Trophoblast cell (in vitro differentiated cells and primary cell): ENCODE measurements around the gene ATP10B.

Experiments used
- DNase-seq, 2 donors: peaks; one replicate each; pipeline ENCODE4 v3.0.0-alpha.2; 2016
- H2AFZ ChIP-seq: 2 replicates; pipeline ENCODE4 v1.6.1; 2013; ENCODE audit warnings: low read length, moderate library complexity, mild to moderate bottlenecking; ENCODE audit not compliant: insufficient read depth, poor library complexity
- H2AK5ac ChIP-seq: 2 replicates; pipeline ENCODE4 v1.6.1; 2013; ENCODE audit warnings: mild to moderate bottlenecking, low read length
- H2BK120ac ChIP-seq: 2 replicates; pipeline ENCODE4 v1.6.1; 2013; ENCODE audit warnings: low read length, mild to moderate bottlenecking, moderate library complexity; ENCODE audit not compliant: insufficient read depth, poor library complexity
- H2BK12ac ChIP-seq: 2 replicates; pipeline ENCODE4 v1.6.1; 2013; ENCODE audit warnings: mild to moderate bottlenecking, low read length, moderate library complexity
- H2BK5ac ChIP-seq: 2 replicates; pipeline ENCODE4 v1.6.1; 2013; ENCODE audit warnings: low read length, low read depth, moderate library complexity, mild to moderate bottlenecking; ENCODE audit not compliant: poor library complexity
- H3K14ac ChIP-seq: 2 replicates; pipeline ENCODE4 v1.6.1; 2013; ENCODE audit warnings: mild to moderate bottlenecking, low read length
- H3K18ac ChIP-seq: 2 replicates; pipeline ENCODE4 v1.6.1; 2013; ENCODE audit warnings: mild to moderate bottlenecking, low read length
- H3K23ac ChIP-seq: 2 replicates; pipeline ENCODE4 v1.6.1; 2013; ENCODE audit warnings: low read length
- H3K27ac ChIP-seq: 2 replicates; pipeline ENCODE4 v1.5.1; 2013; ENCODE audit warnings: low read depth, mild to moderate bottlenecking, inconsistent platforms, low read length, moderate library complexity
- H3K27me3 ChIP-seq: 2 replicates; pipeline ENCODE4 v1.6.1; 2013; ENCODE audit warnings: inconsistent platforms, mild to moderate bottlenecking, low read length, moderate library complexity; ENCODE audit not compliant: insufficient read depth
- H3K36me3 ChIP-seq, 2 experiments: 1 replicate in 1 of 2; 2 replicates in 1 of 2; pipeline ENCODE4 v1.6.1; 2013; ENCODE audit warnings: low read length in 2 of 2, mild to moderate bottlenecking in 2 of 2, moderate library complexity in 1 of 2; ENCODE audit not compliant: insufficient read depth in 2 of 2, control insufficient read depth in 1 of 2
- H3K4ac ChIP-seq: 2 replicates; pipeline ENCODE4 v1.6.1; 2013; ENCODE audit warnings: low read depth, mild to moderate bottlenecking, low read length, moderate library complexity
- H3K4me1 ChIP-seq, 2 experiments: 1 replicate in 1 of 2; 2 replicates in 1 of 2; pipeline ENCODE4 v1.6.1; 2013; ENCODE audit warnings: low read length in 2 of 2, mild to moderate bottlenecking in 2 of 2, moderate library complexity in 1 of 2; ENCODE audit not compliant: insufficient read depth in 2 of 2, control insufficient read depth in 1 of 2
- H3K4me2 ChIP-seq: 2 replicates; pipeline ENCODE4 v1.6.1; 2013; ENCODE audit warnings: inconsistent platforms, mild to moderate bottlenecking, low read length, moderate library complexity
- H3K4me3 ChIP-seq: 2 replicates; pipeline ENCODE4 v1.5.1; 2013; ENCODE audit warnings: mild to moderate bottlenecking, low read depth, low read length, inconsistent platforms
- H3K79me1 ChIP-seq: one replicate; pipeline ENCODE4 v1.6.1; 2013; ENCODE audit warnings: low read length
- H3K79me2 ChIP-seq: 2 replicates; pipeline ENCODE4 v1.6.1; 2013; ENCODE audit warnings: low read length, mild to moderate bottlenecking; ENCODE audit not compliant: control insufficient read depth, insufficient read depth, poor library complexity
- H3K9ac ChIP-seq: 2 replicates; pipeline ENCODE4 v1.6.1; 2013; ENCODE audit warnings: mild to moderate bottlenecking, low read length
- H3K9me3 ChIP-seq: 2 replicates; pipeline ENCODE4 v1.6.1; 2013; ENCODE audit warnings: low read depth, mild to moderate bottlenecking, control low read depth, inconsistent platforms, low read length; ENCODE audit not compliant: insufficient read depth
- H4K12ac ChIP-seq: 2 replicates; pipeline ENCODE4 v1.6.1; 2013; ENCODE audit warnings: low read depth, mild to moderate bottlenecking, low read length, moderate library complexity
- H4K8ac ChIP-seq: 2 replicates; pipeline ENCODE4 v1.6.1; 2013; ENCODE audit warnings: low read depth, mild to moderate bottlenecking, low read length, moderate library complexity
- H4K91ac ChIP-seq: one replicate; pipeline ENCODE4 v1.6.1; 2013; ENCODE audit warnings: low read depth, mild to moderate bottlenecking, low read length, moderate library complexity
- WGBS: extraction: QIAGEN DNeasy Blood & Tissue Kit; methylation state at CpG from one replicate; pipeline ENCODE4 v1.1.7; 2013; ENCODE audit warnings: missing lambda C conversion rate; ENCODE audit not compliant: insufficient read length, insufficient coverage; ENCODE audit errors: extremely low coverage; 5-methylcytosine and 5-hydroxymethylcytosine counted together

ATP10B gene

DNA sequence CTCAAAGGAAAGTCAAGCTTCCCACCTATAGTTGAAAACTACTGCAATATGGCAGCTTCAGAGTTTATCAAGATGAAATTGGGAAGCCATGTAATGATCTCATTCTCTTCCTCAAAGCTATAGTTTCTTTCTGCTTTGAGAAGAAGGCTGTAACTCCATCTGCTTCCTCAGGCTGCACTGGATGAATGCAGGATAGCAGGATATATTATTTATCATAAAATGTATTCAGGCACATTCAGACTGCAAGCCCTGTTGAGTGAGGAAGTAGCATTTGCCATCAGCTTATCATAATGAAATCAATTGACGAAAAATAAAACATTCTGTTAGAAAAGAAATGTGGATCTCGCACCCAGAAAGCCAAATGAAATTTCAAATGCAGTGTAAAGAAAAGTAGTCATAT is 560 bp downstream of the ATP10B start:
- H4K91ac ChIP-seq: no peak overlapping the region
- no CpG with 5 or more reads among the region's 2 CpGs for WGBS
- H3K36me3 ChIP-seq: no peaks in the 10 kb centered on the region

GRCh38 chr5:160850421-160850820 is 1.6 kb downstream of the ATP10B start:
- H3K14ac ChIP-seq: no peak overlapping the region
- no peak overlapping the region for H3K9ac ChIP-seq
- H2BK120ac ChIP-seq: no peak overlapping the region
- no peak overlapping the region for H3K4ac ChIP-seq
- H3K4me2 ChIP-seq: no peak overlapping the region
- H3K4me3 ChIP-seq: no peak overlapping the region
- H3K79me1 ChIP-seq: no peaks in the 10 kb centered on the region
- H3K18ac ChIP-seq: no peak overlapping the region
- H3K9me3 ChIP-seq: no peaks in the 10 kb centered on the region
- H4K91ac ChIP-seq: no peak overlapping the region
- no peaks in the 10 kb centered on the region for H3K79me2 ChIP-seq
- H3K27me3 ChIP-seq: no peaks in the 10 kb centered on the region
- H3K36me3 ChIP-seq: no peaks in the 10 kb centered on the region
- H3K23ac ChIP-seq: no peak overlapping the region
- H2BK5ac ChIP-seq: no peak overlapping the region
- no peak overlapping the region for H4K8ac ChIP-seq
- H3K4me1 ChIP-seq: no peaks in the 10 kb centered on the region
- no CpG with 5 or more reads among the region's 3 CpGs for WGBS
- no peak overlapping the region for H4K12ac ChIP-seq
- H3K27ac ChIP-seq: no peak overlapping the region
- no peak overlapping the region for H2AFZ ChIP-seq
- H2BK12ac ChIP-seq: no peak overlapping the region
- H2AK5ac ChIP-seq: no peak overlapping the region
- peak in 1 of 2 donors; percentile 76 for DNase-seq

More for the DNA sequence above, 560 bp downstream of the ATP10B start:
- Histone ChIP-seq H3K9ac (no peak overlapping the region), H3K23ac (no peak overlapping the region), H2BK12ac (no peak overlapping the region), H2AFZ (no peak overlapping the region), H3K27me3 (no peaks in the 10 kb centered on the region), H3K4ac (no peak overlapping the region), H3K79me1 (no peaks in the 10 kb centered on the region), H3K79me2 (no peaks in the 10 kb centered on the region), H4K12ac (no peak overlapping the region), H2BK120ac (no peak overlapping the region), H3K18ac (no peak overlapping the region), H3K4me1 (no peaks in the 10 kb centered on the region), H3K14ac (no peak overlapping the region), H4K8ac (no peak overlapping the region), H2AK5ac (no peak overlapping the region), H3K4me3 (no peak overlapping the region), H2BK5ac (no peak overlapping the region), H3K4me2 (no peak overlapping the region), H3K27ac (no peak overlapping the region), H3K9me3 (no peaks in the 10 kb centered on the region)
- no peak for DNase-seq

- H2BK12ac ChIP-seq: no peak overlapping the region
- no peaks in the 10 kb centered on the region for H3K36me3 ChIP-seq
- no peak overlapping the region for H3K4me3 ChIP-seq
- H3K79me2 ChIP-seq: no peaks in the 10 kb centered on the region
- no peak overlapping the region for H3K4me2 ChIP-seq
- H3K9me3 ChIP-seq: no peaks in the 10 kb centered on the region
- H3K27ac ChIP-seq: no peak overlapping the region
- H3K9ac ChIP-seq: no peak overlapping the region
- H4K91ac ChIP-seq: no peak overlapping the region
- H2BK5ac ChIP-seq: no peak overlapping the region
- H2AFZ ChIP-seq: no peak overlapping the region
- WGBS: no CpG with 5 or more reads among the region's 5 CpGs
- DNase-seq: no peak
- no peaks in the 10 kb centered on the region for H3K79me1 ChIP-seq
- no peak overlapping the region for H4K12ac ChIP-seq
- no peak overlapping the region for H3K4ac ChIP-seq
- no peaks in the 10 kb centered on the region for H3K4me1 ChIP-seq
- no peak overlapping the region for H2BK120ac ChIP-seq
- H3K14ac ChIP-seq: no peak overlapping the region
- no peak overlapping the region for H2AK5ac ChIP-seq
- H3K18ac ChIP-seq: no peak overlapping the region
- no peaks in the 10 kb centered on the region for H3K27me3 ChIP-seq
- H4K8ac ChIP-seq: no peak overlapping the region
- no peak overlapping the region for H3K23ac ChIP-seq
Measured at GRCh38 chr5:160847526-160848085, 4.4 kb downstream of the ATP10B start.

GRCh38 chr5:160846642-160847041 is 5.4 kb downstream of the ATP10B start:
- H3K9me3 ChIP-seq: no peaks in the 10 kb centered on the region
- H3K4me1 ChIP-seq: no peaks in the 10 kb centered on the region
- no peaks in the 10 kb centered on the region for H3K79me2 ChIP-seq
- no CpG with 5 or more reads among the region's 3 CpGs for WGBS
- no peak overlapping the region for H3K14ac ChIP-seq
- H3K27ac ChIP-seq: no peak overlapping the region
- no peak overlapping the region for H2BK12ac ChIP-seq
- H3K9ac ChIP-seq: no peak overlapping the region
- no peak overlapping the region for H2AK5ac ChIP-seq
- no peak overlapping the region for H4K91ac ChIP-seq
- no peak for DNase-seq
- H3K79me1 ChIP-seq: no peaks in the 10 kb centered on the region
- H2BK5ac ChIP-seq: no peak overlapping the region
- H2BK120ac ChIP-seq: no peak overlapping the region
- H3K18ac ChIP-seq: no peak overlapping the region
- no peak overlapping the region for H4K12ac ChIP-seq
- H2AFZ ChIP-seq: no peak overlapping the region
- H3K27me3 ChIP-seq: no peaks in the 10 kb centered on the region
- no peak overlapping the region for H3K4me2 ChIP-seq
- H3K4ac ChIP-seq: no peak overlapping the region
- no peaks in the 10 kb centered on the region for H3K36me3 ChIP-seq
- no peak overlapping the region for H3K23ac ChIP-seq
- no peak overlapping the region for H3K4me3 ChIP-seq
- H4K8ac ChIP-seq: no peak overlapping the region
